HepG2 (cell line): ENCODE measurements around the gene UVSSA.

ENCODE experiments used
- IKZF4 ChIP-seq: sonication (generic); formaldehyde crosslinking; IDR thresholded peaks from 2 replicates; pipeline ENCODE4 v1.5.1; 2020; ENCODE audit warnings: borderline replicate concordance, mild to moderate bottlenecking, low read depth, missing genetic modification reagents; ENCODE audit errors: not compliant biosample characterization
- RAD21 ChIP-seq: fragments of 450-650 bp; formaldehyde crosslinking; IDR thresholded peaks from 2 replicates; pipeline ENCODE4 v1.5.0; 2020; ENCODE audit warnings: mild to moderate bottlenecking

DNA sequence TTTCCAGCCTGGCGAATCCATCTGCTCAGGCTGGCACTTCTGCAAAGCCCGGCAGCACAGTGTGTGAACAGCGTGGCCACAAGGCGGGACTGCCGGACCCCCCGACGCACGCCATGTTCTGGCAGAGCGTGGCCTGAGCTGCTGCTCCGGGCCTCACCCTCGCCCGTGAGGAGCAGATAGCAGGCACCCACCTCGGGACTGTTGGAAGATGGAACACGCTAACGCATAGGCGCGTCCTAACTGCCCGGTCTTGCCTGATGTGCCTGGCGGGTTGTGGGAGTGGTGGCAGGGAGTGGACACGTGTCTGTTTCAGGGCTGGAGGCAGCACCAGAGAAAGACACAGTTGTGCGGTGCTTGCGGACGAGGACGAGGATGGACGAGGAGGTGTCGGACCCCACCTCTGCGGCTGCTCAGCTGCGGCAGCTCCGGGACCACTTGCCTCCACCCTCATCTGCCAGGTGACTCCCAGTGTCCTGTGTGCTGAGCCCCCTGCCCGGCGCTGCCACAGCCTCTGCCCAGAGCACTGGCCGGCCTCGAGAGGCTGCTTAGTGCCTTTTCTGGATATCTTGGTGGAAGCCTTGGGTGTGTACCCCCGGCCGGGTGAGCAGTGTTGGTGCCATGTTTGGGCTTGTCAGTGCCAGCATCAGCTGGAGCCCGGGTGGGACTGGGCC lies 28.2 kb downstream of the UVSSA start:
- no peak for TF ChIP-seq RAD21
- TF ChIP-seq IKZF4 (CRISPR knock-in tag): no peak
